CD4-positive, alpha-beta T cell treated with Interleukin-4 for 1 hour (primary cell): ENCODE data around the gene ABCB8.
A peak's percentile ranks its signal among the peaks of the same experiment; 100 is the strongest.

Experiments used
- DNase-seq, 2 donors: peaks; one replicate each; pipeline ENCODE4 v3.0.0-alpha.2; 2020 to 2022

The ABCB8 gene

GRCh38 chr7:151088856-151089699 is 60.8 kb downstream of the ABCB8 start:
- peak; percentile 19 to 82 for DNase-seq

GRCh38 chr7:151089893-151090730 is 61.9 kb downstream of the ABCB8 start:
- DNase-seq = no peak

- no peak for DNase-seq
These were observed 62.8 kb downstream of the ABCB8 start for GRCh38 chr7:151091003-151091402.

- DNase-seq = no peak
These were observed 63.2 kb downstream of the ABCB8 start for GRCh38 chr7:151091431-151091830.

GRCh38 chr7:151091988-151092387 is 63.7 kb downstream of the ABCB8 start:
- no peak for DNase-seq

GRCh38 chr7:151093748-151094147 is 65.5 kb downstream of the ABCB8 start:
- no peak for DNase-seq

GRCh38 chr7:151094675-151095074 is 66.4 kb downstream of the ABCB8 start:
- DNase-seq = no peak

GRCh38 chr7:151095123-151095797 is 67.0 kb downstream of the ABCB8 start:
- no peak for DNase-seq

- DNase-seq = no peak
These were observed 67.7 kb downstream of the ABCB8 start for GRCh38 chr7:151095828-151096475.
